Left cardiac atrium (tissue), 4 donors: Measurements from ENCODE around the gene FGFBP2. TPM values are rescaled to one million over a fixed set of nuclear protein-coding genes. Genes with fewer than 3 reads are reported as not detected.
"Not testable (repeated sequence)": the region's sequence is repeated elsewhere in the genome, so short reads cannot be mapped to it uniquely, and the experiment has no call there.

ENCODE experiments used
- ATAC-seq, 2 donors: fragments of 200-7000 bp; cut with Tn5 transposase; one replicate each; pipeline ENCODE4 v1.9.1; 2020; ENCODE audit warnings: mild to moderate bottlenecking in 2 of 2, moderate library complexity in 2 of 2
- DNase-seq: peaks from one replicate; pipeline ENCODE4 v3.0.0-alpha.2; 2020
- intact Hi-C, 2 donors: fragments of 100-400 bp; cut with DNase I; formaldehyde crosslinking; loops; one replicate each; pipeline versions ENCODE4 v1.14.1 to v1.15.1; 2022 to 2023
- total RNA-seq, 2 donors: library from RNA; stranded (reverse); fragmentation: NEBNext Ultra II Directional; extraction: Animal tissue kit (Norgen Biotek cat#: 25700); gene quantifications; one replicate each; pipeline ENCODE4 v1.2.1, GENCODE V29; 2021
- donor health status: DM: no; HTN: yes; CAD: no.
- donor health status: DM: no; HTN: yes; CAD: no; lungs with severe emphysema.
- donor health status: DM: yes; HTN: yes; CAD: no.
- donor health status: Dilated cardiomyopathy.

The FGFBP2 gene
- total RNA-seq, 2 donors from 2014 or later, result 4.4 to 18.5 TPM

GRCh38 chr4:15938182-15938581 is 24.8 kb downstream of the FGFBP2 start:
- peak; percentile 34 to 85 for ATAC-seq
- no peak for DNase-seq
- intact Hi-C loops, result no loop called here

GRCh38 chr4:15936495-15936894 is 26.5 kb downstream of the FGFBP2 start:
- no peak for DNase-seq
- no peak for ATAC-seq
- intact Hi-C loops, result no loop called here

GRCh38 chr4:15935504-15936402 is 27.2 kb downstream of the FGFBP2 start:
- intact Hi-C loops, result no loop called here
- ATAC-seq (peak in 1 of 2 donors; percentile 47), DNase-seq (no peak)

GRCh38 chr4:15934259-15934658 is 28.7 kb downstream of the FGFBP2 start:
- intact Hi-C loops, result no loop called here
- ATAC-seq (no peak), DNase-seq (no peak)

- intact Hi-C loops, result no loop called here
- DNase-seq, result no peak
- no peak for ATAC-seq
Measured at GRCh38 chr4:15931451-15932210, 31.3 kb downstream of the FGFBP2 start.

- DNase-seq (no peak), ATAC-seq (peak; percentile 77 to 87)
- intact Hi-C loops, result no loop called here
Measured at GRCh38 chr4:15930314-15930713, 32.7 kb downstream of the FGFBP2 start.

- intact Hi-C loops, result no loop called here
- ATAC-seq (no peak), DNase-seq (no peak)
Measured at GRCh38 chr4:15929540-15929939, 33.4 kb downstream of the FGFBP2 start.

DNA sequence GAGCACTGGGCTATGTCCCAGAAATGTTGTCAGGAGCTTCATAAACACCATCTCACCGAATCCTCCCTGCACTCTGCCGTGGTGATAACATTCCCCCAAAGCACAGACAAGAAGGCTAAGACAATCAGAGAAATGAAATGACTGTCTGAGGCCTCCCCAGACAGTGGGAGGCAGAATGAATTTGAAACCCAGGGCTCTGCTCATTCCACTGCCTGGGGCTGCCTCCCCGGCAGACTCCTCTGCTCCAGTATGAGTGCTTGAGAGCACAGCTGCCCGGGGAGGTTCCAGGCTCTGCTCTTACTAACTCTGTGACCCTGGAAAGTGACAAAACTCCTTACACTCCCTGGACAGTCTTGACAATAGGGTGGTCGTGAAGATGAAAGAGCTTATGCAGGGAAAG is 34.1 kb downstream of the FGFBP2 start:
- DNase-seq (no peak), ATAC-seq (peak in 1 of 2 donors; percentile 51)
- intact Hi-C loops, result no loop called here

DNA sequence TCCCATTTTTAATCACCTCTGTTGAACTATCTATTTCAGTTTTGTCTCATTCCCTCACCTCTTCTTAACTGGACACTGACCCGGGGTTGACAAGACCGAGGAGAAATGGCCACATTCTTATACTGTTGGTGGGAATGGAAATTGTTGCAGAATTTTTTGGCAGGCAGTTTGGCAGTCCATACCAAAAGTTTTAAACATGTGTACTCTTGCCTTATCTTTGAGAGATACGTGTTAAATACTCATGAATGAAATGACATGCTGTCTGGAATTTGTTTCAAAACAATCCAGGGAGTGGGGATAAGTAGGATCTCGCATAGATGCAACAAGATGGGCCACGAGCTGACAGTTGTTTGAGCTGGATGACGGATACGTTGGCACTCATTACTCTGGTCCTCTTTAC is 36.5 kb downstream of the FGFBP2 start:
- DNase-seq, result no peak
- ATAC-seq, result peak; percentile 33 to 55
- intact Hi-C loops, result no loop called here

GRCh38 chr4:15925830-15926229 is 37.1 kb downstream of the FGFBP2 start:
- intact Hi-C loops, result no loop called here
- no peak for DNase-seq
- ATAC-seq, result no peak

DNA sequence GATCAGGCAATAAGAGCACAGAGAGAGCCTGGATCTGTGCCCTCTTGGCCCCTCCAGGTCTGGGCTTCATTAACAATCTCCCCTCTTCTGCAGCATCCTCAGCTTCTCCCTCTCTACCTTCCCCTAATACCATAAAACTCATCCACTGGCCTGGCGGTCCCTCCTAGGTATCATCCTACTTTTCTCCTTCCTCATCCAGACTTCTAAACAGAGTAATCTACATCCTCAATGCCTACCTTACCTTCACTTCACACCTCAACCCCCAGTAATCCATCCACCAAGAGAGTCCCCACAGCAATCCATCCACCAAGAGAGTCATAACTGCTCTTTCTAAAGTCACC is 41.4 kb downstream of the FGFBP2 start:
- intact Hi-C loops, result no loop called here
- ATAC-seq (no peak), DNase-seq (no peak)

- intact Hi-C loops, result no loop called here
- peak; percentile 78 to 96 for ATAC-seq
- peak; percentile 90 for DNase-seq
Measured at GRCh38 chr4:15920723-15921591, 42.0 kb downstream of the FGFBP2 start.

DNA sequence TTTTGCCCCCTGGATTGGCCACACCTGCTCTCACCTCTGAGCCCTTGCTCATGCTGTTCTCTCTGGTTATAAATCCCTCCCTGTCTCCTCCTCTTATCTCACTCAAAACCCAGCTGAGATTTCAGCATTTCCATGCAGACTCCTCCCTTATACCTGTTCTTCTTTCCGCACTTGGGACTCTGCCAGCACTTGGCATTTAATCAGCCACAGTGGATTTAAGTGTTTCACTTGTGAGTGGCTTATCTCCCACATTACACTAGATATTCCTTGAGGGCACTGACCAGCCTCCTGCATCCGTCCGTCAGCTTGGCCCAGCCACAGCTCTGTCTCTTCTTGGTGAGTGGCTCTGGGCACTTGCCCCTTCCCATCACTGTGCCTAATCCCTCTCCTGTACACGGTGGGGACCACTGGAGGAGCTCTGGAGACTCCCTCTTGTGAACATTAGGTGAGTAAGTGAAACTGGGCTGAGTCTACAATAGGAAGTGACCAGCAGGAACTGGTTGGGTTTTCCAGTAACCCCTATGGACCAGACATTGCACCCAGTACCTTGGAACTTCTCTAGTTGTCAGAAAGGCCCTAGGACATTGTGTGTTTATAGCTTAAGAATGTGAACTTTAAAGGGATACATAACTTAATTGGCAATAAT is 44.4 kb downstream of the FGFBP2 start:
- intact Hi-C loops, result no loop called here
- ATAC-seq (peak; percentile 12 to 60), DNase-seq (no peak)

GRCh38 chr4:15917297-15917696 is 45.7 kb downstream of the FGFBP2 start:
- no peak for ATAC-seq
- no peak for DNase-seq
- intact Hi-C loops, result no loop called here

- intact Hi-C loops, DNase-seq, ATAC-seq: not testable (repeated sequence)
Measured at GRCh38 chr4:15916358-15916757, 46.6 kb downstream of the FGFBP2 start.

DNA sequence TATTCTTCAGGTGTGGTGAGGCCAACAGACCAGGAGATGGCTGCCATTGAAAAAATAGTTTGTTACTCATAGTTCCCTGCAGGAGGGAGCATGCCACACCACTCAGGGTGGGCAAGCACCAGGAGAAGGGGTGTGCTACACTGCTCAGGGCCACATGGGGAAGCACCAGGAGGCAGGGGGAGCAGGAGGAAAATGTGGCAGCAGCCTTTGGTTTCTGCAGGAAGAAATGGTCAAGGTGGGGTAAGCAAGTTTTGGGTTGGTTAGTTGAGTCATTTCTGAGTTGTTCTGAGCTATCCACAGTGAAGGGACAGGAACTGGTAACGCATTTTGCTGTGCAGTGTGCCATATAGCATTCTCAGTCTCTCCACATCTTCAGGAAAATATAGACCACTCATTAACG is 48.2 kb downstream of the FGFBP2 start:
- no peak for ATAC-seq
- no peak for DNase-seq
- intact Hi-C loops, result no loop called here

DNA sequence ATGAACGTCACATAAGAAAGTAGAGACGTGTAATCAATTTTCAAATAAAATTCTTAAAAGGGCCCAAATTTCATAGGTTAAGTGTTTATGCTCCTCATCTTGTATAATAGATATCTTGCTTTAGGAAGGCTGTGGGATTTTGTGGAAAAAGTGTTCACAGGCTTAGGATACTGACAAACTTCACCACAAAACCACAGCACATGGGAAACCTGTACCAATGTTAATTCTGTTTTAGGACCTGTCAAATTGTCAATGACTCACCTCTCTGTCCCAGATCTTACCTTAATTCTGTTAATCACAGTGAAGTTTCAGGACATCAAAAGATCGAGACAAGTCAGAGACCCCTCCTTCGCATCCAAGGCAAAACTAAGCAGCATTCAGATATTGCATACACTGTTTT is 48.7 kb downstream of the FGFBP2 start:
- intact Hi-C loops, result no loop called here
- no peak for ATAC-seq

DNA sequence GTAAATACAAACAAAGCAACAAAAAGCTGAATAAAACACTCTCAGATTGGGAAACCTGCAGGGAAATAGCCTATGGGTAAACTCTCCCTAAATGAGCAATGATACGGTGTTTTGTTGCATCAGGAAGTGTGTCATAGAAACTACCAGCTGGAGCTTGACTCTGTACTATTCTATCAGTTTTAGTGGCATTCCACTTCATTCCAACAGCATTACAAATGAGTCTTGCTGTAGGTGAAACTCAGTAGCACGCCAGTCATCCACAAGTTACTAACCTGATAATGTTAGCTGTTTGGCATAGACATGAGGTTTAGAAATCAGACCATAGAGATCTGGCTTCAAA is 49.4 kb downstream of the FGFBP2 start:
- ATAC-seq (peak in 1 of 2 donors; percentile 87), DNase-seq (no peak)
- intact Hi-C loops, result no loop called here

More for the DNA sequence above, 48.7 kb downstream of the FGFBP2 start:
- DNase-seq, result no peak

- ATAC-seq (peak in 1 of 2 donors; percentile 50), DNase-seq (no peak)
- intact Hi-C loops, result no loop called here
Measured at GRCh38 chr4:15912961-15913630, 49.9 kb downstream of the FGFBP2 start.
